ENCODE data around the gene PLXNB2. TPM values are rescaled to one million over a fixed set of nuclear protein-coding genes. Genes with fewer than 3 reads are reported as not detected.
A peak's percentile ranks its signal among the peaks of the same experiment; 100 is the strongest.

Gene PLXNB2
- total RNA-seq, 1 donor from 2014 or later, result 9.8 TPM

GRCh38 chr22:50255607-50256006 lies 51.8 kb downstream of the PLXNB2 start:
- Mint-ChIP-seq H3K27me3 (ENCODE audit: low read depth) (no peaks in the 10 kb centered on the region), H3K27ac (no peak overlapping the region), H3K4me1 (ENCODE audit: low read depth) (no peaks in the 10 kb centered on the region), H3K4me3 (ENCODE audit: low read depth) (no peak overlapping the region), H3K9me3 (no peaks in the 10 kb centered on the region), H3K36me3 (ENCODE audit: low read depth) (no peaks in the 10 kb centered on the region)
- no peak for DNase-seq (ENCODE audit: low spot score)
- intact Hi-C loops (cut with micrococcal nuclease), result no loop called here

- Mint-ChIP-seq H3K36me3 (ENCODE audit: low read depth) (no peaks in the 10 kb centered on the region), H3K27me3 (ENCODE audit: low read depth) (no peaks in the 10 kb centered on the region), H3K4me3 (ENCODE audit: low read depth) (no peak overlapping the region), H3K9me3 (no peaks in the 10 kb centered on the region), H3K4me1 (ENCODE audit: low read depth) (peaks cover 1% of the 10 kb centered on the region), H3K27ac (no peak overlapping the region)
- intact Hi-C loops (cut with micrococcal nuclease), result no loop called here
- no peak for DNase-seq (ENCODE audit: low spot score)
Measured at GRCh38 chr22:50255099-50255498, 52.3 kb downstream of the PLXNB2 start.

- Mint-ChIP-seq H3K27ac (no peak overlapping the region), H3K27me3 (ENCODE audit: low read depth) (no peaks in the 10 kb centered on the region), H3K4me3 (ENCODE audit: low read depth) (no peak overlapping the region), H3K36me3 (ENCODE audit: low read depth) (no peaks in the 10 kb centered on the region), H3K9me3 (no peaks in the 10 kb centered on the region), H3K4me1 (ENCODE audit: low read depth) (peaks cover 6% of the 10 kb centered on the region)
- no peak for DNase-seq (ENCODE audit: low spot score)
- intact Hi-C loops (cut with micrococcal nuclease), result no loop called here
Measured at GRCh38 chr22:50253941-50254340, 53.5 kb downstream of the PLXNB2 start.

- Mint-ChIP-seq H3K9me3 (no peaks in the 10 kb centered on the region), H3K4me1 (ENCODE audit: low read depth) (peaks cover 6% of the 10 kb centered on the region), H3K36me3 (ENCODE audit: low read depth) (no peaks in the 10 kb centered on the region), H3K27me3 (ENCODE audit: low read depth) (no peaks in the 10 kb centered on the region), H3K4me3 (ENCODE audit: low read depth) (no peak overlapping the region), H3K27ac (no peak overlapping the region)
- no peak for DNase-seq (ENCODE audit: low spot score)
- intact Hi-C loops (cut with micrococcal nuclease), result no loop called here
Measured at GRCh38 chr22:50253046-50253915, 54.2 kb downstream of the PLXNB2 start.

GRCh38 chr22:50252082-50253045 lies 55.1 kb downstream of the PLXNB2 start:
- intact Hi-C loops (cut with micrococcal nuclease), result no loop called here
- Mint-ChIP-seq H3K4me1 (ENCODE audit: low read depth) (peaks cover 7% of the 10 kb centered on the region), H3K27ac (no peak overlapping the region), H3K4me3 (ENCODE audit: low read depth) (peak overlapping the region; percentile 21), H3K36me3 (ENCODE audit: low read depth) (peaks cover 6% of the 10 kb centered on the region), H3K9me3 (no peaks in the 10 kb centered on the region), H3K27me3 (ENCODE audit: low read depth) (no peaks in the 10 kb centered on the region)
- peak; percentile 60 for DNase-seq (ENCODE audit: low spot score)

- intact Hi-C loops (cut with micrococcal nuclease), result no loop called here
- Mint-ChIP-seq H3K4me1 (ENCODE audit: low read depth) (peaks cover 7% of the 10 kb centered on the region), H3K27me3 (ENCODE audit: low read depth) (no peaks in the 10 kb centered on the region), H3K4me3 (ENCODE audit: low read depth) (no peak overlapping the region), H3K36me3 (ENCODE audit: low read depth) (peaks cover 10% of the 10 kb centered on the region), H3K27ac (no peak overlapping the region), H3K9me3 (no peaks in the 10 kb centered on the region)
- DNase-seq (ENCODE audit: low spot score), result no peak
Measured at GRCh38 chr22:50251477-50252081, 55.9 kb downstream of the PLXNB2 start.

GRCh38 chr22:50250555-50251476 lies 56.6 kb downstream of the PLXNB2 start, which contains the start of gene HDAC10:
HDAC10 (minus strand) TSS chr22:50251265; CDS start chr22:50251032, 233 bp downstream.
- DNase-seq (ENCODE audit: low spot score), result peak; percentile 84
- no peaks in the 10 kb centered on the region for H3K27me3 Mint-ChIP-seq (ENCODE audit: low read depth)
- H3K9me3 Mint-ChIP-seq, result no peaks in the 10 kb centered on the region
- H3K36me3 Mint-ChIP-seq (ENCODE audit: low read depth), result peaks cover 13% of the 10 kb centered on the region
- H3K4me1 Mint-ChIP-seq (ENCODE audit: low read depth), result peaks cover 10% of the 10 kb centered on the region
- intact Hi-C loops (cut with micrococcal nuclease), result no loop called here
- H3K27ac Mint-ChIP-seq, result peak within 1 kb of the TSS; percentile 72
- H3K4me3 Mint-ChIP-seq (ENCODE audit: low read depth), result peak within 1 kb of the TSS; percentile 84

GRCh38 chr22:50250249-50250554 lies 57.2 kb downstream of the PLXNB2 start:
- Mint-ChIP-seq H3K4me3 (ENCODE audit: low read depth) (peak overlapping the region; percentile 84), H3K27me3 (ENCODE audit: low read depth) (no peaks in the 10 kb centered on the region), H3K36me3 (ENCODE audit: low read depth) (peaks cover 13% of the 10 kb centered on the region), H3K9me3 (no peaks in the 10 kb centered on the region), H3K4me1 (ENCODE audit: low read depth) (peaks cover 10% of the 10 kb centered on the region), H3K27ac (no peak overlapping the region)
- intact Hi-C loops (cut with micrococcal nuclease), result no loop called here
- DNase-seq (ENCODE audit: low spot score), result no peak

- H3K27me3 Mint-ChIP-seq (ENCODE audit: low read depth), result no peaks in the 10 kb centered on the region
- H3K9me3 Mint-ChIP-seq, result no peaks in the 10 kb centered on the region
- H3K27ac Mint-ChIP-seq, result no peak overlapping the region
- no peak for DNase-seq (ENCODE audit: low spot score)
- H3K4me3 Mint-ChIP-seq (ENCODE audit: low read depth), result peak overlapping the region; percentile 84
- intact Hi-C loops (cut with micrococcal nuclease), result loop anchor here (10.0 kb wide), 1 partner anchor 275 kb away; the partner anchor contains the start of gene SCO2
- H3K36me3 Mint-ChIP-seq (ENCODE audit: low read depth), result peaks cover 17% of the 10 kb centered on the region
- H3K4me1 Mint-ChIP-seq (ENCODE audit: low read depth), result peaks cover 10% of the 10 kb centered on the region
Measured at GRCh38 chr22:50249341-50250248, 57.9 kb downstream of the PLXNB2 start.

- Mint-ChIP-seq H3K36me3 (ENCODE audit: low read depth) (peaks cover 26% of the 10 kb centered on the region), H3K4me1 (ENCODE audit: low read depth) (peaks cover 10% of the 10 kb centered on the region), H3K9me3 (no peaks in the 10 kb centered on the region), H3K27ac (no peak overlapping the region), H3K27me3 (ENCODE audit: low read depth) (no peaks in the 10 kb centered on the region), H3K4me3 (ENCODE audit: low read depth) (peak overlapping the region; percentile 26)
- intact Hi-C loops (cut with micrococcal nuclease), result loop anchor here (10.0 kb wide), 1 partner anchor 276 kb away; the partner anchor contains the start of gene SCO2
- DNase-seq (ENCODE audit: low spot score), result no peak
Measured at GRCh38 chr22:50248196-50249081, 59.0 kb downstream of the PLXNB2 start.

Data from activated T-helper 2 cell treated with anti-CD3 and anti-CD28 coated beads, Interferon-gamma antibody, Interleukin-2, Interleukin-4, amounts not matched to agents 10 μg/mL and 5 μg/mL and 100 μg/mL, durations not matched to agents 14 hours and 24 hours and 36 hours (primary cell).